Suprapubic skin (tissue), 4 donors: ENCODE results near the gene HOXA6.

Experiments used
- CTCF ChIP-seq, 2 donors: fragments of 200-600 bp in 1 of 2; fragments of 450-650 bp in 1 of 2; sonication (generic) in 1 of 2; IDR thresholded peaks; one replicate each; pipeline ENCODE4 v1.5.1; 2016 to 2019; ENCODE audit warnings: antibody characterized with exemption in 2 of 2, mild to moderate bottlenecking in 1 of 2, moderate library complexity in 1 of 2
- EP300 ChIP-seq: sonication (generic); formaldehyde crosslinking; IDR thresholded peaks from one replicate; pipeline ENCODE4 v1.6.1; 2017; ENCODE audit warnings: antibody characterized with exemption
- POLR2A ChIP-seq, 2 donors: fragments of 450-650 bp; IDR thresholded peaks; one replicate each; pipeline ENCODE4 v1.6.1; 2017; ENCODE audit warnings: antibody characterized with exemption in 2 of 2, mild to moderate bottlenecking in 2 of 2, moderate library complexity in 2 of 2
- POLR2AphosphoS5 ChIP-seq, 3 donors: sonication (generic); formaldehyde crosslinking; IDR thresholded peaks; one replicate each; pipeline ENCODE4 v1.6.1; 2017; ENCODE audit warnings: antibody characterized with exemption in 3 of 3

- TF ChIP-seq POLR2A (IDR thresholded peaks at IDR 0.05) (no peak), CTCF (IDR thresholded peaks at IDR 0.05) (no peak), POLR2AphosphoS5 (IDR thresholded peaks at IDR 0.05) (no peak), EP300 (no peak)
Observed at GRCh38 chr7:27108390-27109127, 39.0 kb downstream of the HOXA6 start.
